SU-DHL-6 (cell line): Measurements from ENCODE around the gene ZNF385C.

Experiments used
- H2AFZ ChIP-seq: fragments of 200-600 bp; sonication (generic); 2 replicates; pipeline ENCODE4 v1.6.1; 2014; ENCODE audit warnings: low read depth, mild to moderate bottlenecking, moderate library complexity, mixed read lengths, antibody characterized with exemption, low read length; ENCODE audit not compliant: severe bottlenecking
- H3F3A ChIP-seq: fragments of 200-600 bp; shearing (Covaris generic); 2 replicates; pipeline ENCODE4 v1.6.0; 2016; ENCODE audit warnings: antibody characterized with exemption, mild to moderate bottlenecking; ENCODE audit not compliant: insufficient read depth
- H3K27ac ChIP-seq: fragments of 200-600 bp; sonication (generic); 2 replicates; pipeline ENCODE4 v1.5.1; 2016; ENCODE audit warnings: low read depth, mild to moderate bottlenecking, low read length, moderate library complexity, mixed read lengths
- H3K27me3 ChIP-seq: fragments of 200-600 bp; sonication (generic), shearing (Covaris generic); 2 replicates; pipeline ENCODE4 v1.6.0; 2014; ENCODE audit warnings: mild to moderate bottlenecking, low read length
- H3K36me3 ChIP-seq: fragments of 200-600 bp; sonication (generic); 2 replicates; pipeline ENCODE4 v1.6.1; 2014; ENCODE audit warnings: mild to moderate bottlenecking, low read length, mixed read lengths
- H3K4me2 ChIP-seq: fragments of 300-600, 200-600 bp; shearing (Covaris generic), sonication (generic); 2 replicates; pipeline ENCODE4 v1.6.0; 2014; ENCODE audit warnings: low read length, low read depth, mild to moderate bottlenecking; ENCODE audit not compliant: poor library complexity, severe bottlenecking
- H3K4me3 ChIP-seq: fragments of 200-600 bp; sonication (generic); 2 replicates; pipeline ENCODE4 v1.5.1; 2014; ENCODE audit warnings: antibody characterized with exemption, low read length, mild to moderate bottlenecking, mixed read lengths; ENCODE audit not compliant: insufficient read depth, poor library complexity, severe bottlenecking
- H3K79me2 ChIP-seq: fragments of 200-600 bp; sonication (generic); 2 replicates; pipeline ENCODE4 v1.6.1; 2014; ENCODE audit warnings: mild to moderate bottlenecking, low read length, moderate library complexity; ENCODE audit not compliant: insufficient read depth
- H3K9ac ChIP-seq: fragments of 200-600 bp; sonication (generic); 2 replicates; pipeline ENCODE4 v1.7.0; 2014; ENCODE audit warnings: mild to moderate bottlenecking, low read length
- H3K9me2 ChIP-seq: fragments of 200-600 bp; sonication (generic); replicated peaks from 2 replicates; pipeline ENCODE4 v1.6.1; 2014; ENCODE audit warnings: low read length; ENCODE audit not compliant: insufficient read depth
- H3K9me3 ChIP-seq: fragments of 200-600 bp; sonication (generic); 2 replicates; pipeline ENCODE4 v1.6.1; 2014; ENCODE audit warnings: low read length, mixed read lengths; ENCODE audit not compliant: insufficient read depth
- H4K20me1 ChIP-seq: fragments of 200-600 bp; sonication (generic); 2 replicates; pipeline ENCODE4 v1.6.1; 2014; ENCODE audit warnings: low read depth, mild to moderate bottlenecking, antibody characterized with exemption, low read length, moderate library complexity, mixed read lengths
- EZH2phosphoT487 ChIP-seq: fragments of 200-600 bp; sonication (generic), shearing (Covaris generic); conservative IDR thresholded peaks from 2 replicates; pipeline ENCODE4 v1.6.1; 2018; ENCODE audit warnings: mild to moderate bottlenecking, antibody characterized with exemption, low read length, moderate library complexity, mixed read lengths
- TF ChIP-seq, protein P1 (sequence below): fragments of 200-600 bp; sonication (generic); IDR thresholded peaks from one replicate; pipeline ENCODE4 v1.5.1; 2017; ENCODE audit warnings: antibody characterized with exemption, mild to moderate bottlenecking, low read length, moderate library complexity; ENCODE audit not compliant: insufficient read depth, poor library complexity, severe bottlenecking

Gene ZNF385C

DNA sequence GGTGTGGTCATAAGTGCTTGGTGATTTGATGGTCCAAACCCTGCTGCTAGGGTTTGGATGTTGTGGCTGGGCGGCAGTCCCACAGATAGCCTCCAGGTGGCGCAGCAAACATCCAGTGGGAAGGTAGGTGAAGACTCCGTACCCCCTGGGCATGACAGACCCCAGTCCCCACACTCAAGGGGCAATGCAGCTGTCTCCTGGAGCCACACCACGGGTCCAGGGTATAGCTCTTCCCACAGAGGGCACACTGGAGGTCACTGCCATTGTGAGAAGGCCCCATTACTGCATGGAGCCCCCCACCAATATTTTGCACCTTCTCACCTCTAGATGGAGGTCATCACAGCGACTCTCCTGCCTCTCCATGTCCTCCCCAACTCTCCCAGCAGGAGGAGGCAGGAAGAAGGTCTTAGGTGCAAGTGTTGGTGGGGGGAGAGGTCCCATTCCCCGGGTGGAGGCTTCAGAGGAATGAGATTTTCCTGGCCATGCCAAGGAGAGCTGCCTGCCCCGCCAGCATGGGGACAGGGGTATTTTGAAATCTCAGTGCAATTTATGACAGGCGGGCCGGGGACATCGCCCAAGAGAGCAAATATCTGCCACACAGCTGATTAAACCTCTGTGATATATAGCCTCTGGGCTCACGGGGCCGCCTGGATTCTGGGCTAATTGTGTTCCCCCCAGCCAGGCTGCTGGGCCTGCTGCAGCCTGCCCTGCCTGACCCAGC is 30.7 kb downstream of the ZNF385C start:
- Histone ChIP-seq H3K9ac (no peak overlapping the region), H4K20me1 (no peaks in the 10 kb centered on the region), H3K9me2 (no peaks in the 10 kb centered on the region), H3K9me3 (no peaks in the 10 kb centered on the region), H3F3A (no peaks in the 10 kb centered on the region), H3K79me2 (no peaks in the 10 kb centered on the region), H3K27ac (no peak overlapping the region), H3K27me3 (no peaks in the 10 kb centered on the region), H2AFZ (no peak overlapping the region), H3K4me2 (no peak overlapping the region), H3K4me3 (no peak overlapping the region), H3K36me3 (no peaks in the 10 kb centered on the region)
- TF ChIP-seq EZH2phosphoT487, result no peak
- TF ChIP-seq, protein P1, sequence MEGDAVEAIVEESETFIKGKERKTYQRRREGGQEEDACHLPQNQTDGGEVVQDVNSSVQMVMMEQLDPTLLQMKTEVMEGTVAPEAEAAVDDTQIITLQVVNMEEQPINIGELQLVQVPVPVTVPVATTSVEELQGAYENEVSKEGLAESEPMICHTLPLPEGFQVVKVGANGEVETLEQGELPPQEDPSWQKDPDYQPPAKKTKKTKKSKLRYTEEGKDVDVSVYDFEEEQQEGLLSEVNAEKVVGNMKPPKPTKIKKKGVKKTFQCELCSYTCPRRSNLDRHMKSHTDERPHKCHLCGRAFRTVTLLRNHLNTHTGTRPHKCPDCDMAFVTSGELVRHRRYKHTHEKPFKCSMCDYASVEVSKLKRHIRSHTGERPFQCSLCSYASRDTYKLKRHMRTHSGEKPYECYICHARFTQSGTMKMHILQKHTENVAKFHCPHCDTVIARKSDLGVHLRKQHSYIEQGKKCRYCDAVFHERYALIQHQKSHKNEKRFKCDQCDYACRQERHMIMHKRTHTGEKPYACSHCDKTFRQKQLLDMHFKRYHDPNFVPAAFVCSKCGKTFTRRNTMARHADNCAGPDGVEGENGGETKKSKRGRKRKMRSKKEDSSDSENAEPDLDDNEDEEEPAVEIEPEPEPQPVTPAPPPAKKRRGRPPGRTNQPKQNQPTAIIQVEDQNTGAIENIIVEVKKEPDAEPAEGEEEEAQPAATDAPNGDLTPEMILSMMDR, result peak; percentile 96

- Histone ChIP-seq H3K79me2 (no peaks in the 10 kb centered on the region), H3K27ac (no peak overlapping the region), H4K20me1 (no peaks in the 10 kb centered on the region), H2AFZ (no peak overlapping the region), H3K4me2 (no peak overlapping the region), H3K27me3 (no peaks in the 10 kb centered on the region), H3F3A (no peaks in the 10 kb centered on the region), H3K9me2 (no peaks in the 10 kb centered on the region), H3K9ac (no peak overlapping the region), H3K9me3 (no peaks in the 10 kb centered on the region), H3K4me3 (no peak overlapping the region), H3K36me3 (no peaks in the 10 kb centered on the region)
- TF ChIP-seq, protein P1, result no peak
Measured at GRCh38 chr17:42065201-42065600, 33.1 kb downstream of the ZNF385C start.

DNA sequence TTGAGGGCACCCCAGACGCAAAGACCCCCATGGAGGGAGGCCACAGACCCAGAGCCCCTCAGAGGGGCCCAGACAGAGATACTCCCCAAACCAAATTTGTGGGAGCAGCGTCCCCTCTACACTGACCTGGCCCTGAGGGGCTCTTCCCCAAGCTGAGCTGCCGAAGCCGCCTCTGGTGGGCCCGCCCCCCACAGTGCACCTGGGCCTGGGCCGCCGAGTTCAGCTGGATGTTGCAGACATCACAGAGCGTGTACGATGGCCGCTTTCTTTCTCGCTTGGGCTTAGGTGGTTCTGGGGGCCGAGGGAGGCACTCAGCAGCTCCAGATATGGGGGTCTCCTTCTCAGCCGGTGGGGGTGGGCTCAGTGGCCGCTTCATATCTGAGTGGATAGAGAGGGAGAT is 35.6 kb downstream of the ZNF385C start:
- Histone ChIP-seq H2AFZ (no peak overlapping the region), H3K9me2 (no peaks in the 10 kb centered on the region), H3F3A (no peaks in the 10 kb centered on the region), H3K27ac (no peak overlapping the region), H3K9ac (no peak overlapping the region), H3K27me3 (no peaks in the 10 kb centered on the region), H3K4me3 (no peak overlapping the region), H3K4me2 (no peak overlapping the region), H3K9me3 (no peaks in the 10 kb centered on the region), H3K36me3 (no peaks in the 10 kb centered on the region), H4K20me1 (no peaks in the 10 kb centered on the region), H3K79me2 (no peaks in the 10 kb centered on the region)
- no peak for TF ChIP-seq EZH2phosphoT487
- TF ChIP-seq, protein P1, result no peak
